ENCODE data around the gene SREBF2. TPM values are rescaled to one million over a fixed set of nuclear protein-coding genes. Genes with fewer than 3 reads are reported as not detected.

SREBF2 gene
- total and polyA plus RNA-seq, 2 of the 13 experiments (the other 11 are each of a cell fraction or from before 2014, with no cell fraction given): 53.8 to 72.6 TPM

- TF ChIP-seq RAD51 (IDR thresholded peaks at IDR 0.05; ENCODE audit: borderline replicate concordance): no peak
- no peak for TF ChIP-seq SETDB1 (CRISPR knock-in tag; IDR thresholded peaks at IDR 0.05; ENCODE audit: borderline replicate concordance)
- no peak for TF ChIP-seq ZBTB26 (CRISPR knock-in tag; IDR thresholded peaks at IDR 0.05; ENCODE audit: borderline replicate concordance)
- TF ChIP-seq ZNF34 (CRISPR knock-in tag; IDR thresholded peaks at IDR 0.05; ENCODE audit: borderline replicate concordance): peak; percentile 82
- peak; percentile 44; the same call in 1 of the 2 replicates for TF ChIP-seq RXRA (CRISPR knock-in tag; IDR thresholded peaks at IDR 0.05)
- TF ChIP-seq JUN (CRISPR knock-in tag; IDR thresholded peaks at IDR 0.05): no peak
- no peak for TF ChIP-seq IKZF4 (CRISPR knock-in tag; IDR thresholded peaks at IDR 0.05; ENCODE audit: borderline replicate concordance, low read depth, not compliant biosample characterization)
- peak; percentile 82; the same call in 1 of the 2 replicates for TF ChIP-seq ZBTB4 (CRISPR knock-in tag; IDR thresholded peaks at IDR 0.05; ENCODE audit: borderline replicate concordance)
- TF ChIP-seq FOXK1 (CRISPR knock-in tag; IDR thresholded peaks at IDR 0.05; ENCODE audit: borderline replicate concordance, low read depth): no peak
- TF ChIP-seq ZNF737 (CRISPR knock-in tag; IDR thresholded peaks at IDR 0.05; ENCODE audit: borderline replicate concordance): no peak
- TF ChIP-seq GFI1 (CRISPR knock-in tag; IDR thresholded peaks at IDR 0.05; ENCODE audit: borderline replicate concordance): peak; percentile 22; the same call in 1 of the 2 replicates
- no peak for TF ChIP-seq HOMEZ (CRISPR knock-in tag; IDR thresholded peaks at IDR 0.05; ENCODE audit: low read depth)
- no peak for TF ChIP-seq TFE3 (CRISPR knock-in tag; IDR thresholded peaks at IDR 0.05)
- TF ChIP-seq MTERF4 (CRISPR knock-in tag; IDR thresholded peaks at IDR 0.05): no peak; the same call in 1 of the 2 replicates
- no peak for TF ChIP-seq SMARCE1 (IDR thresholded peaks at IDR 0.05; ENCODE audit: borderline replicate concordance)
- 0 out of 2 replicates have a peak, but pooled peaks have one; percentile 29 for TF ChIP-seq KLF12 (CRISPR knock-in tag; IDR thresholded peaks at IDR 0.05; ENCODE audit: borderline replicate concordance)
- no peak for TF ChIP-seq PITX1 (CRISPR knock-in tag; IDR thresholded peaks at IDR 0.05)
- TF ChIP-seq REXO4 (CRISPR knock-in tag; IDR thresholded peaks at IDR 0.05; ENCODE audit: borderline replicate concordance): no peak
- TF ChIP-seq IKZF1 (IDR thresholded peaks at IDR 0.05): no peak
- no peak for TF ChIP-seq KDM1A (CRISPR knock-in tag; IDR thresholded peaks at IDR 0.05)
- TF ChIP-seq ZNF546 (CRISPR knock-in tag; conservative IDR thresholded peaks at IDR 0.05): peak; percentile 96
Observed at GRCh38 chr22:41800348-41801146, 32.4 kb upstream of the SREBF2 start, which contains the start of gene CCDC134 (continued).

Measured in HepG2 (cell line).